B cell (primary cell): ENCODE results near the gene CLDN6.

Experiments used
- EZH2 ChIP-seq: IDR thresholded peaks from 2 replicates; pipeline ENCODE4 v1.6.1; 2012; ENCODE audit warnings: borderline replicate concordance, low read depth, mild to moderate bottlenecking, moderate library complexity, low read length; ENCODE audit not compliant: insufficient read depth, poor library complexity, severe bottlenecking
- TF ChIP-seq, protein P1 (sequence below): fragments of 200-600 bp; IDR thresholded peaks from one replicate; pipeline ENCODE4 v1.8.0; 2022; ENCODE audit warnings: antibody characterized with exemption, mild to moderate bottlenecking

- TF ChIP-seq, protein P1, sequence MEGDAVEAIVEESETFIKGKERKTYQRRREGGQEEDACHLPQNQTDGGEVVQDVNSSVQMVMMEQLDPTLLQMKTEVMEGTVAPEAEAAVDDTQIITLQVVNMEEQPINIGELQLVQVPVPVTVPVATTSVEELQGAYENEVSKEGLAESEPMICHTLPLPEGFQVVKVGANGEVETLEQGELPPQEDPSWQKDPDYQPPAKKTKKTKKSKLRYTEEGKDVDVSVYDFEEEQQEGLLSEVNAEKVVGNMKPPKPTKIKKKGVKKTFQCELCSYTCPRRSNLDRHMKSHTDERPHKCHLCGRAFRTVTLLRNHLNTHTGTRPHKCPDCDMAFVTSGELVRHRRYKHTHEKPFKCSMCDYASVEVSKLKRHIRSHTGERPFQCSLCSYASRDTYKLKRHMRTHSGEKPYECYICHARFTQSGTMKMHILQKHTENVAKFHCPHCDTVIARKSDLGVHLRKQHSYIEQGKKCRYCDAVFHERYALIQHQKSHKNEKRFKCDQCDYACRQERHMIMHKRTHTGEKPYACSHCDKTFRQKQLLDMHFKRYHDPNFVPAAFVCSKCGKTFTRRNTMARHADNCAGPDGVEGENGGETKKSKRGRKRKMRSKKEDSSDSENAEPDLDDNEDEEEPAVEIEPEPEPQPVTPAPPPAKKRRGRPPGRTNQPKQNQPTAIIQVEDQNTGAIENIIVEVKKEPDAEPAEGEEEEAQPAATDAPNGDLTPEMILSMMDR, result no peak
- TF ChIP-seq EZH2, result no peak
Measured at GRCh38 chr16:3065069-3065741, 47.2 kb upstream of the CLDN6 start, which contains the start of gene IL32.
